ENCODE data around the gene SRGAP1.

Gene SRGAP1

DNA sequence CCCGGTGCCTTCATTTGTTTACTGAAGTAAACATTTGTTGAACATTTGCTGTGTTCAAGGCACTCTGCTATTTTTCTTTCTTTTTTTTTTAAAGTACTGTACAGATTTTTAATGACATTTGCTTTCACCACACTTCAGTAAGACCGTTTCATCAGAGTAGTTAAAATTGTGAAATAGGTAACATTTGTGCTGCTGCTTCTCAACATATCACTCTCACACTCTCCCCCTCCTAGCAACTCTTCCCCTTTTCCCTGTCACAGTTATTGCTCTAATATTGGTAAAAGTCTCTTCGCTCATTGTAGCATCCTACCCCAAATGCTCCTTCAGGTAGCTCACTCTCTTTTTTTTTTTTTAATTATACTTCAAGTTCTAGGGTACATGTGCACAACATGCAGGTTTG, 49.6 kb downstream of the SRGAP1 start:
- TF ChIP-seq, protein P1, sequence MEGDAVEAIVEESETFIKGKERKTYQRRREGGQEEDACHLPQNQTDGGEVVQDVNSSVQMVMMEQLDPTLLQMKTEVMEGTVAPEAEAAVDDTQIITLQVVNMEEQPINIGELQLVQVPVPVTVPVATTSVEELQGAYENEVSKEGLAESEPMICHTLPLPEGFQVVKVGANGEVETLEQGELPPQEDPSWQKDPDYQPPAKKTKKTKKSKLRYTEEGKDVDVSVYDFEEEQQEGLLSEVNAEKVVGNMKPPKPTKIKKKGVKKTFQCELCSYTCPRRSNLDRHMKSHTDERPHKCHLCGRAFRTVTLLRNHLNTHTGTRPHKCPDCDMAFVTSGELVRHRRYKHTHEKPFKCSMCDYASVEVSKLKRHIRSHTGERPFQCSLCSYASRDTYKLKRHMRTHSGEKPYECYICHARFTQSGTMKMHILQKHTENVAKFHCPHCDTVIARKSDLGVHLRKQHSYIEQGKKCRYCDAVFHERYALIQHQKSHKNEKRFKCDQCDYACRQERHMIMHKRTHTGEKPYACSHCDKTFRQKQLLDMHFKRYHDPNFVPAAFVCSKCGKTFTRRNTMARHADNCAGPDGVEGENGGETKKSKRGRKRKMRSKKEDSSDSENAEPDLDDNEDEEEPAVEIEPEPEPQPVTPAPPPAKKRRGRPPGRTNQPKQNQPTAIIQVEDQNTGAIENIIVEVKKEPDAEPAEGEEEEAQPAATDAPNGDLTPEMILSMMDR (IDR thresholded peaks at IDR 0.05; ENCODE audit: extremely low read depth, insufficient read depth, missing control alignments): no peak
- in situ Hi-C loops (cut with MboI; ENCODE audit: low pct_unique_long_range_greater_than_20kb, low sequenced_read_pairs, unreplicated experiment): no loop called here
- no peak for DNase-seq (ENCODE audit: low spot score)

DNA sequence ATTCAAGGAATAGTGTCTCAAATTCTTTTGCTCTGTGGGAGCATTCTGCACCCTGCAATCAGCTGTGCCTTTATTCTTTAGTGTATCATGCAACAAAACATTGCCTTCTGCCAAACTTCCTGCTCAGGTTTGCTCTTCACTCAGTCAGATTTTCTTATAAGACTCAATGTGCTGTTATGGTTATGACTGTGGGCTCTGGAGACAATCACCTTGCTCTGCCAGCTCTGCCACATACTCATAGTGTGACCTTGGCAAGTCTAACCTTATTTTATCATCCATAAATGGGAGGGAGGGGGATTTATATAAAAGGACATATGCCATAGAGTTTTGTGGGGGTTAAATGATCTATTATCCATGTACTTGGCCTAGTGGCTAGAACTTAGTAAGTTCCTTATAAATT, 51.3 kb downstream of the SRGAP1 start:
- no peak for DNase-seq (ENCODE audit: low spot score)
- in situ Hi-C loops (cut with MboI; ENCODE audit: low pct_unique_long_range_greater_than_20kb, low sequenced_read_pairs, unreplicated experiment): no loop called here
- TF ChIP-seq, protein P1 (IDR thresholded peaks at IDR 0.05; ENCODE audit: extremely low read depth, insufficient read depth, missing control alignments): no peak

DNA sequence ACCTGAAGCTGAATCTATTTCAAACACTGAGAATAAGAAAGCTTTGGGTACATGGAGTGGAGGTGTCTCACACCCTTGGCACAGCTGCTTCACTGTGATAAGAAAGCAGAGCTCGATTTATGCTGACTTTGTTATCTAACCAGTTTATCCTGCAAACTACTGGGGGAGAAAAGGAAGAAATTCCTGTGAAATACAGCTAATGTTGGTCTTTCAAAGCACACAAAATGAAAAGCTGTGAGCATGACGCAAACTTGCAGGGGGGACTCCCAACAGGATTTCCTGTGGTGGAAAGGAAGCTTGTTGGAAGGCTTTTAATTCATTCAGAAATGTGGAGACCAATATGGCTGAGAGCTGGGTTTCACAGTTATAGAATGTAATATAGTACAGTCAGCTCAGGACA, 53.4 kb downstream of the SRGAP1 start:
- TF ChIP-seq, protein P1 (IDR thresholded peaks at IDR 0.05; ENCODE audit: extremely low read depth, insufficient read depth, missing control alignments): no peak
- no peak for DNase-seq (ENCODE audit: low spot score)
- in situ Hi-C loops (cut with MboI; ENCODE audit: low pct_unique_long_range_greater_than_20kb, low sequenced_read_pairs, unreplicated experiment): no loop called here

DNA sequence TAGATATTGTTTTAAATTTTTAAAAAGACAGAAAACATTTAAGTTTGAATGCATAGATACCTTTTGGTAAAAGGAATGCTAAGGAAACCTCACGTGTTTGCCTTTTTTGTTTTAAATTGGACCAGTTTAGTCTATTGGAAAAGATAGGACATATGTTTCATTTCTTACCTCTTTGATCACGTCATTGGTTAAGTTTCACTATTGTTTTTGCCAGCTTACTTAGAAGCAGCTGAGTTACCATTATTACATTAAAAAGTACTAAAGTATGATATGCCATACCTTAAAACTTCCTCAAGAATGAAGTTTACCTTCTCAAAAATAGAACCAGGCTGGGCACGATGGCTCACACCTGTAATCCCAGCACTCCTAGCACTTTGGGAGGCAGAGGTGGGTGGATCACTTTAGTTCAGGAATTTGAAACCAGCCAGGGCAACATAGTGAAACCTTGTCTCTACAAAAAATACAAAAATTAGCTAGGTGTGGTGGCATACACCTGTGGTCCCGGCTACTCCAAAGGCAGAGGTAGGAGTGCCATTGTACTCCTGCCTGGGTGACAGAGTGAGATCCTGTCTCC, 54.4 kb downstream of the SRGAP1 start:
- no peak for DNase-seq (ENCODE audit: low spot score)
- TF ChIP-seq, protein P1 (IDR thresholded peaks at IDR 0.05; ENCODE audit: extremely low read depth, insufficient read depth, missing control alignments): no peak
- in situ Hi-C loops (cut with MboI; ENCODE audit: low pct_unique_long_range_greater_than_20kb, low sequenced_read_pairs, unreplicated experiment): no loop called here

GRCh38 chr12:63899396-63899795, 54.9 kb downstream of the SRGAP1 start:
- no peak for DNase-seq (ENCODE audit: low spot score)
- in situ Hi-C loops (cut with MboI; ENCODE audit: low pct_unique_long_range_greater_than_20kb, low sequenced_read_pairs, unreplicated experiment): no loop called here
- TF ChIP-seq, protein P1 (IDR thresholded peaks at IDR 0.05; ENCODE audit: extremely low read depth, insufficient read depth, missing control alignments): no peak

- in situ Hi-C loops (cut with MboI; ENCODE audit: low pct_unique_long_range_greater_than_20kb, low sequenced_read_pairs, unreplicated experiment): no loop called here
- TF ChIP-seq, protein P1 (IDR thresholded peaks at IDR 0.05; ENCODE audit: extremely low read depth, insufficient read depth, missing control alignments): no peak
Observed at GRCh38 chr12:63900922-63901793, 56.7 kb downstream of the SRGAP1 start.

More at GRCh38 chr12:63900922-63901793, 56.7 kb downstream of the SRGAP1 start:
- no peak for DNase-seq (ENCODE audit: low spot score)

Data from GM13977 (cell line).